ENCODE data around the gene BICD2. TPM values are rescaled to one million over a fixed set of nuclear protein-coding genes. Genes with fewer than 3 reads are reported as not detected.

The BICD2 gene
- total and polyA plus RNA-seq, 2 of the 8 experiments (the other 6 are each of a cell fraction or from before 2014, with no cell fraction given) = 6.6 to 22.8 TPM

DNA sequence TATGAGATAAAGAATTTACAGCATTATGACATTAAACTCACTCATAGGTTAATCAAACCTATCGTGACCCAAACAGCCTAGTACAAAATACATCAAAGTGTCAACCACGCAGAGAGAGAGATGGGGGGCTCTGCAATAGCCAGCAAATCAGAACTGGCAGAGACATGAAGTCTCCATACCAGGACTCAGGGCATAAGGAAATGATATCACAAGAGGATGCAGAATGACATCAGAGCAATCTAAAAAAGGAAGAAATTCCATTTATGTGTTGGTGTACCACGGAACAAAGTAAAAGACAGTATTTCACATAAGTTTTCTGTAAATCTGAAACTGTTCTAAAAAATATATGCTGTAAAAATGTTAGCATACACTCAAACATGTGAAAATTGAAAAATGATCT, 24.6 kb downstream of the BICD2 start (continued):
- TF ChIP-seq CHD7 (IDR thresholded peaks at IDR 0.05; ENCODE audit: insufficient replicate concordance, low read length) = no peak
- TF ChIP-seq SP2 (IDR thresholded peaks at IDR 0.05; ENCODE audit: low read length) = no peak
- no peak for TF ChIP-seq ZNF274 (IDR thresholded peaks at IDR 0.05; ENCODE audit: borderline replicate concordance, extremely low read depth, low read length)
- no peak for TF ChIP-seq HDAC6 (IDR thresholded peaks at IDR 0.05; ENCODE audit: low read depth, low read length)
- TF ChIP-seq NRF1 (IDR thresholded peaks at IDR 0.05; ENCODE audit: low read depth, low read length) = no peak
- TF ChIP-seq SIN3A (conservative IDR thresholded peaks at IDR 0.05 in 1 of 2, IDR thresholded peaks at IDR 0.05 in 1 of 2; ENCODE audit: low read depth in 1 of 2, low read length in 2 of 2) = no peak

Measured in H1 (cell line).